B cell (primary cell): Measurements from ENCODE around the gene JPH3. TPM values are rescaled to one million over a fixed set of nuclear protein-coding genes. Genes with fewer than 3 reads are reported as not detected.

ENCODE experiments used
- ATAC-seq: fragments of 200-7000 bp; cut with Tn5 transposase; one replicate; pipeline ENCODE4 v1.10.0; 2021; ENCODE audit warnings: low read depth, mild to moderate bottlenecking, moderate number of reproducible peaks, moderate library complexity
- CTCF ChIA-PET: fragments of 350-600 bp; sonication (Branson Sonifier 250); formaldehyde crosslinking; loops from one replicate; lab custom pipeline; 2021; ENCODE audit warnings: antibody characterized with exemption, inconsistent platforms; lab: Charles Lee
- POLR2A ChIA-PET: fragments of 350-600 bp; sonication (Branson Sonifier 250); formaldehyde crosslinking; loops from one replicate; lab custom pipeline; 2021; ENCODE audit warnings: antibody characterized with exemption; lab: Charles Lee
- DNase-seq: peaks from one replicate; pipeline ENCODE4 v3.0.0; 2013
- H2AFZ ChIP-seq: 2 replicates; pipeline ENCODE4 v1.6.1; 2012; ENCODE audit warnings: mild to moderate bottlenecking, low read depth, low read length; ENCODE audit not compliant: insufficient read depth, poor library complexity, severe bottlenecking
- H3K27ac ChIP-seq, 2 donors: 1 replicate in 1 of 2; 2 replicates in 1 of 2; pipeline ENCODE4 v1.5.1; 2012 to 2013; ENCODE audit warnings: low read length in 2 of 2, mild to moderate bottlenecking in 2 of 2, moderate library complexity in 1 of 2
- H3K27me3 ChIP-seq, 4 experiments: fragments of 200-600 bp in 1 of 4; sonication (generic) in 1 of 4; replicated peaks in 1 of 4; 1 replicate in 2 of 4; 2 replicates in 2 of 4; pipeline versions ENCODE4 v1.6.1 to v1.7.0; 2013 to 2016; ENCODE audit warnings: low read length in 3 of 4, mild to moderate bottlenecking in 2 of 4, mixed read lengths in 1 of 4, moderate library complexity in 1 of 4; ENCODE audit not compliant: insufficient read depth in 4 of 4, control insufficient read depth in 3 of 4; ENCODE audit errors: control extremely low read depth in 1 of 4
- H3K36me3 ChIP-seq, 2 experiments: replicated peaks in 1 of 2; 1 replicate in 1 of 2; 2 replicates in 1 of 2; pipeline versions ENCODE4 v1.6.1 to v1.7.1; 2013; ENCODE audit warnings: low read length in 1 of 2; ENCODE audit not compliant: insufficient read depth in 2 of 2, control insufficient read depth in 1 of 2; ENCODE audit errors: control extremely low read depth in 1 of 2, extremely low read depth in 1 of 2
- H3K4me1 ChIP-seq, 2 donors: fragments of 200-600 bp in 1 of 2; sonication (generic) in 1 of 2; 1 replicate in 1 of 2; 2 replicates in 1 of 2; pipeline versions ENCODE4 v1.5.1 to v1.6.1; 2013 to 2017; ENCODE audit warnings: low read length in 2 of 2; ENCODE audit not compliant: control insufficient read depth in 2 of 2, insufficient read depth in 2 of 2
- H3K4me2 ChIP-seq: replicated peaks from 2 replicates; pipeline ENCODE3; 2012; ENCODE audit warnings: mild to moderate bottlenecking, low read depth, low read length; ENCODE audit not compliant: poor library complexity, severe bottlenecking
- H3K4me3 ChIP-seq, 5 experiments: fragments of 200-600 bp in 1 of 5; sonication (generic) in 1 of 5; 1 replicate in 3 of 5; 2 replicates in 2 of 5; pipeline versions ENCODE4 v1.5.1 to v1.7.0; 2011 to 2016; ENCODE audit warnings: low read length in 4 of 5, mild to moderate bottlenecking in 4 of 5, low read depth in 2 of 5, control low read depth in 1 of 5, moderate library complexity in 1 of 5; ENCODE audit not compliant: insufficient read depth in 1 of 5; ENCODE audit errors: control extremely low read depth in 1 of 5, extremely low read depth in 1 of 5
- H3K79me2 ChIP-seq: fragments of 200-600 bp; sonication (generic); one replicate; pipeline ENCODE4 v1.6.0; 2016; ENCODE audit warnings: low read length; ENCODE audit not compliant: control insufficient read depth, insufficient read depth
- H3K9ac ChIP-seq: fragments of 200-600 bp; sonication (generic); 2 replicates; pipeline ENCODE4 v1.6.1; 2017; ENCODE audit warnings: mild to moderate bottlenecking, low read length, moderate library complexity
- H3K9me3 ChIP-seq, 3 donors: one replicate each; pipeline versions ENCODE4 v1.6.1 to v1.7.1; 2013; ENCODE audit warnings: low read length in 2 of 3; ENCODE audit not compliant: control insufficient read depth in 2 of 3, insufficient read depth in 1 of 3; ENCODE audit errors: control extremely low read depth in 1 of 3
- H4K20me1 ChIP-seq: 2 replicates; pipeline ENCODE4 v1.6.0; 2012; ENCODE audit warnings: mild to moderate bottlenecking, low read length; ENCODE audit not compliant: insufficient read depth, control insufficient read depth, poor library complexity, severe bottlenecking
- H3K27ac Mint-ChIP-seq: one replicate; pipeline ENCODE4 v1.8.0; 2021; ENCODE audit warnings: mixed read lengths
- H3K27me3 Mint-ChIP-seq: one replicate; pipeline ENCODE4 v1.8.0; 2021; ENCODE audit warnings: mixed read lengths
- H3K4me1 Mint-ChIP-seq: one replicate; pipeline ENCODE4 v1.8.0; 2021; ENCODE audit warnings: mixed read lengths
- H3K4me3 Mint-ChIP-seq: one replicate; pipeline ENCODE4 v1.8.0; 2021; ENCODE audit warnings: mixed read lengths
- H3K9me3 Mint-ChIP-seq: one replicate; pipeline ENCODE4 v1.8.0; 2022; ENCODE audit warnings: mixed read lengths; ENCODE audit not compliant: insufficient read depth
- EZH2 ChIP-seq: IDR thresholded peaks from 2 replicates; pipeline ENCODE4 v1.6.1; 2012; ENCODE audit warnings: borderline replicate concordance, low read depth, mild to moderate bottlenecking, moderate library complexity, low read length; ENCODE audit not compliant: insufficient read depth, poor library complexity, severe bottlenecking
- WGBS: methylation state at CpG from one replicate; pipeline ENCODE4 v1.1.5; 2013; ENCODE audit warnings: missing lambda C conversion rate; ENCODE audit not compliant: insufficient coverage; 5-methylcytosine and 5-hydroxymethylcytosine counted together
- intact Hi-C: fragments of 100-400 bp; cut with micrococcal nuclease; formaldehyde crosslinking; loops from one replicate; pipeline ENCODE4 v1.10.0; 2022
- polyA plus RNA-seq: library from polyadenylated mRNA; depleted of rRNA; stranded (reverse); fragments of >200 nt; gene quantifications from 2 replicates; pipeline ENCODE4 v1.2.3, GENCODE V29; 2012
- total RNA-seq, 2 donors: library from RNA; stranded (reverse); fragments of 120-200 nt in 1 of 2; gene quantifications; 1 replicate in 1 of 2; 2 replicates in 1 of 2; pipeline versions ENCODE4 v1.2.3 to v1.2.4, GENCODE V29; 2013 to 2022
- TF ChIP-seq, protein P1 (sequence below): fragments of 200-600 bp; IDR thresholded peaks from one replicate; pipeline ENCODE4 v1.8.0; 2022; ENCODE audit warnings: antibody characterized with exemption, mild to moderate bottlenecking

The JPH3 gene
- total and polyA plus RNA-seq, 2 donors (not counting 1 experiment from before 2014, with no cell fraction given), result not detected

DNA sequence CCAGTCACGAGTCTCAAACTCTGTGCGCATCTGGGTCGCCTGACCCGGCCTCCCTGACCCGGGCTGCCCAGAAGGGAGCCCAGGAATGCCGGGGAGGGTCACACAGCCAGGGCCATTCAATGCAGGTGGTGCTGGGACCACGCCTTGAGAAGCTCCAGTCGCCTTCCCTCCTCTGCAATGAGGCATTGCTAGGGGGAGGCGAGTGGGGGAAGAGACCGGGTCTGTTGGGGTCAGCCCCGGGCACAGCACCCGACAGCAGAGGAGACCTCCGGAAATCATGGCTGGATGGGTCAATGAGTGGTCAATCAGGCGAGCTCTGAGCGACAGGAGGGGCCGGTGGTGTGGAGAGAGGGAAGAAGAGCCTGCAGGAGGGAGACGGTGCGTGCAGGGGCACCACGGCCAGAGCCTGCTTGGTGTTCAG is 13.3 kb downstream of the JPH3 start:
- H3K27me3 Mint-ChIP-seq, result peaks cover 18% of the 10 kb centered on the region
- H3K36me3 ChIP-seq, result no peaks in the 10 kb centered on the region
- H3K4me1 ChIP-seq, result no peaks in the 10 kb centered on the region
- no peaks in the 10 kb centered on the region for H3K9me3 ChIP-seq
- POLR2A ChIA-PET, result no interaction called here
- no peak overlapping the region for H3K4me2 ChIP-seq
- ATAC-seq (no peak), DNase-seq (no peak)
- 83% methylated on average over 15 of the region's 19 CpGs for WGBS
- no peak overlapping the region for H3K27ac Mint-ChIP-seq
- no peaks in the 10 kb centered on the region for H3K79me2 ChIP-seq
- intact Hi-C loops, result no loop called here
- H3K4me1 Mint-ChIP-seq, result no peaks in the 10 kb centered on the region
- no peak overlapping the region for H3K4me3 Mint-ChIP-seq
- no peaks in the 10 kb centered on the region for H3K9me3 Mint-ChIP-seq
- TF ChIP-seq, protein P1, sequence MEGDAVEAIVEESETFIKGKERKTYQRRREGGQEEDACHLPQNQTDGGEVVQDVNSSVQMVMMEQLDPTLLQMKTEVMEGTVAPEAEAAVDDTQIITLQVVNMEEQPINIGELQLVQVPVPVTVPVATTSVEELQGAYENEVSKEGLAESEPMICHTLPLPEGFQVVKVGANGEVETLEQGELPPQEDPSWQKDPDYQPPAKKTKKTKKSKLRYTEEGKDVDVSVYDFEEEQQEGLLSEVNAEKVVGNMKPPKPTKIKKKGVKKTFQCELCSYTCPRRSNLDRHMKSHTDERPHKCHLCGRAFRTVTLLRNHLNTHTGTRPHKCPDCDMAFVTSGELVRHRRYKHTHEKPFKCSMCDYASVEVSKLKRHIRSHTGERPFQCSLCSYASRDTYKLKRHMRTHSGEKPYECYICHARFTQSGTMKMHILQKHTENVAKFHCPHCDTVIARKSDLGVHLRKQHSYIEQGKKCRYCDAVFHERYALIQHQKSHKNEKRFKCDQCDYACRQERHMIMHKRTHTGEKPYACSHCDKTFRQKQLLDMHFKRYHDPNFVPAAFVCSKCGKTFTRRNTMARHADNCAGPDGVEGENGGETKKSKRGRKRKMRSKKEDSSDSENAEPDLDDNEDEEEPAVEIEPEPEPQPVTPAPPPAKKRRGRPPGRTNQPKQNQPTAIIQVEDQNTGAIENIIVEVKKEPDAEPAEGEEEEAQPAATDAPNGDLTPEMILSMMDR, result no peak
- no peak for TF ChIP-seq EZH2
- H3K4me3 ChIP-seq, result no peak overlapping the region
- H3K27ac ChIP-seq, result no peak overlapping the region
- no peak overlapping the region for H3K9ac ChIP-seq
- H4K20me1 ChIP-seq, result no peaks in the 10 kb centered on the region
- H3K27me3 ChIP-seq, result no peaks in the 10 kb centered on the region
- CTCF ChIA-PET, result no interaction called here
- no peak overlapping the region for H2AFZ ChIP-seq

DNA sequence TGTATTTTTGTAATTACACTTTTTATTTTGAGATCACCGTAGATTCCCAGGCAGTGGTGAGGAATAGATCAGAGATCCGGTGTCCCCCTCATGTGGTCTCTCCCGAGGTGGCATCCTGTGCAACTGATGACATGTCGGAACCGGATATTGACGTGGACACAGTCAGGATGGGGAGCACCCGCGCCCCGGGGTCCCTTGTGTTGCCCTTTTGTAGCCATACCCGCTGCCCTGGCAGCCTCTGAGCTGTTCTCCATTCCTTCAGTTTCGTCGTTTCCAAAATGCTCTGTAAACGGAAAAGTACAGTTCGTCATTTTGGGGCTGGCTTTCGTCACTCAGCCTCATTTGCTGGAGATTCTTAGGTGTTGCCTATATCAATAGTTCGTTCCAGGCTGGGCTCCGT is 14.2 kb downstream of the JPH3 start:
- Mint-ChIP-seq H3K4me3 (no peak overlapping the region), H3K4me1 (no peaks in the 10 kb centered on the region), H3K27me3 (peaks cover 14% of the 10 kb centered on the region), H3K27ac (no peak overlapping the region), H3K9me3 (no peaks in the 10 kb centered on the region)
- CTCF ChIA-PET, result no interaction called here
- H3K36me3 ChIP-seq, result no peaks in the 10 kb centered on the region
- no peaks in the 10 kb centered on the region for H3K4me1 ChIP-seq
- H3K79me2 ChIP-seq, result no peaks in the 10 kb centered on the region
- TF ChIP-seq, protein P1, result no peak
- TF ChIP-seq EZH2, result no peak
- 84% methylated on average over 17 of the region's 17 CpGs for WGBS
- no peak overlapping the region for H3K4me2 ChIP-seq
- no peak overlapping the region for H3K4me3 ChIP-seq
- no peaks in the 10 kb centered on the region for H3K27me3 ChIP-seq
- H4K20me1 ChIP-seq, result no peaks in the 10 kb centered on the region
- H3K9me3 ChIP-seq, result no peaks in the 10 kb centered on the region
- H3K27ac ChIP-seq, result no peak overlapping the region
- H2AFZ ChIP-seq, result no peak overlapping the region
- DNase-seq (no peak), ATAC-seq (no peak)
- POLR2A ChIA-PET, result no interaction called here
- H3K9ac ChIP-seq, result no peak overlapping the region
- intact Hi-C loops, result no loop called here
